SK-N-SH (cell line): ENCODE data around the gene LIN9.

Source experiments
- CTCF ChIP-seq: fragments of 200-600 bp; sonication (generic); IDR thresholded peaks from 2 replicates; pipeline ENCODE4 v1.6.1; 2017; ENCODE audit warnings: antibody characterized with exemption, mild to moderate bottlenecking, moderate library complexity
- MXI1 ChIP-seq: IDR thresholded peaks from 2 replicates; pipeline ENCODE4 v1.6.1; 2012; ENCODE audit warnings: mild to moderate bottlenecking, low read depth, low read length, improper control_type of control experiment
- TCF12 ChIP-seq: IDR thresholded peaks from 2 replicates; pipeline ENCODE4 v1.4.0; 2012

GRCh38 chr1:226236826-226237225 is 72.1 kb downstream of the LIN9 start:
- TF ChIP-seq CTCF (no peak), TCF12 (no peak), MXI1 (no peak)
